Measurements from ENCODE around the gene GUCY2C. TPM values are rescaled to one million over a fixed set of nuclear protein-coding genes. Genes with fewer than 3 reads are reported as not detected.

Gene GUCY2C
- total RNA-seq, 1 donor from 2014 or later: not detected

GRCh38 chr12:14572401-14572800 is 124.0 kb downstream of the GUCY2C start:
- no peak for DNase-seq (ENCODE audit: low spot score)

- DNase-seq (ENCODE audit: low spot score): no peak
These were observed 124.6 kb downstream of the GUCY2C start for GRCh38 chr12:14571779-14572178.

- no peak for DNase-seq (ENCODE audit: low spot score)
These were observed 126.2 kb downstream of the GUCY2C start for GRCh38 chr12:14570231-14570630.

- peak; percentile 74 for DNase-seq (ENCODE audit: low spot score)
These were observed 128.8 kb downstream of the GUCY2C start, which contains the start of gene PLBD1 for GRCh38 chr12:14567351-14568162. PLBD1 (minus strand) TSS chr12:14567883; CDS start chr12:14567696, 187 bp downstream.

GRCh38 chr12:14564336-14564959 is 132.0 kb downstream of the GUCY2C start:
- DNase-seq (ENCODE audit: low spot score): no peak

GRCh38 chr12:14563046-14563445 is 133.4 kb downstream of the GUCY2C start:
- DNase-seq (ENCODE audit: low spot score): no peak

Other genes with a start within 250 kb of the GUCY2C start
- 85.4 TPM for gene PLBD1, start 128.7 kb downstream of the GUCY2C start, total RNA-seq
- gene WBP11, start 106.9 kb upstream of the GUCY2C start, total RNA-seq: 54.0 TPM
- 0.99 TPM for gene C12orf60, start 107.1 kb upstream of the GUCY2C start, total RNA-seq
- not detected for gene SMCO3, start 117.6 kb upstream of the GUCY2C start, total RNA-seq
- gene ART4, start 146.9 kb upstream of the GUCY2C start, total RNA-seq: 1.5 TPM
- gene MGP, start 189.3 kb upstream of the GUCY2C start, total RNA-seq: 500 TPM
- gene ERP27, start 241.9 kb upstream of the GUCY2C start, total RNA-seq: 122 TPM